Thyroid gland (tissue), 4 donors: ENCODE data around the gene GUCY1A1.

ENCODE experiments used
- CTCF ChIP-seq, 6 experiments: fragments of 200-600 bp in 3 of 6; fragments of 450-650 bp in 3 of 6; sonication (generic) in 3 of 6; IDR thresholded peaks; one replicate each; pipeline ENCODE4 v1.5.1; 2016 to 2019; ENCODE audit warnings: antibody characterized with exemption in 6 of 6, mild to moderate bottlenecking in 2 of 6, inconsistent platforms in 1 of 6, moderate library complexity in 1 of 6
- POLR2A ChIP-seq, 2 donors: fragments of 450-650 bp; IDR thresholded peaks; one replicate each; pipeline ENCODE4 v1.6.1; 2017; ENCODE audit warnings: antibody characterized with exemption in 2 of 2, mild to moderate bottlenecking in 2 of 2, moderate library complexity in 1 of 2

DNA sequence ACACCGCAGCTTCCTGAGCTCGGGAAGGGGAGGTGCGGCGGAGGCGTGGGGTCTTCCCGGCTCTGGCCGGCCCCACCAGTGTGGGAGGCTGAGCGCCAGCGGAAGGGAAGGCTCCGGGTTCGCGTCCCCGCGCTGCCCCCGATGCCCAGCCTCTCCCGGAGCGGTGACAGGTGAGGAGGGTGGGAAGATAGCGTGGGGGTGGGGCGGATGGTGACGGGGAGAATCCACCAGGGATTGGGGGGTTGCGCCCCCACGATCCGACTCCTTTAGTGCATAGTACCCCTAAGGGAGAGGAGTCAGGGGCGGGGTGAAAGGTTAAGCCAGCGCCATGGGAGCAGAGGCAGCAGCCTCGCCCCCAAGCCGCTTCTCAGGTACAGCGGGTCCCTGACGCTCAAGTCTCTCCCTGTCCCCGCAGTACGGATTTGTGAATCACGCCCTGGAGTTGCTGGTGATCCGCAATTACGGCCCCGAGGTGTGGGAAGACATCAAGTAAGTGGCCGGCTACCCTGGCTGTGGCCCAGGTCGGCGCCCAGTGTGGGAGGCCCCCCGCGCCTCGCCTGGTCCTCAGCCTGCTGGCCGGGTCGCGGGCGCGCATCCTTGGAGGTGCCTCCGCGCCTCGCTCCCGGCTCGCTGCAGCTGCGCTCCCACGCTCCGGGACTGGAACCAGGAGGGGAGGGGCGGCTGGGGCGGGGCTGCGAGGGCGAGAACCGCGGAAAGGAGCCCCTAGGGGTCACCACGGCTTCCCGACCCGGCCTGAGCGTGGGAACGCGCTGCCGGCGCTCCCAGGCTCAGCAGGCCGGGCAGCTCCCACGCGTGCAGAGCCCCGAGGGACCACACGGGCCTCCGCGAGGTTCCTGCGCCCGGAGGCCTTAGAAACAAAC is 93.0 kb downstream of the GUCY1A1 start:
- TF ChIP-seq CTCF (IDR thresholded peaks at IDR 0.05) (no peak), POLR2A (IDR thresholded peaks at IDR 0.05) (no peak)
